Upper lobe of left lung (tissue), 6 donors: ENCODE measurements around the gene JAM3. TPM values are rescaled to one million over a fixed set of nuclear protein-coding genes. Genes with fewer than 3 reads are reported as not detected.

Source experiments
- ATAC-seq, 2 donors: fragments of 200-7000 bp; cut with Tn5 transposase; one replicate each; pipeline ENCODE4 v1.9.1; 2022; ENCODE audit warnings: mild to moderate bottlenecking in 2 of 2, moderate library complexity in 2 of 2; ENCODE audit not compliant: low FRiP score in 2 of 2
- DNase-seq, 2 donors: peaks; one replicate each; pipeline ENCODE4 v3.0.0-alpha.2; 2019 to 2020
- H3K27ac ChIP-seq, 4 donors: fragments of 200-600 bp; sonication (generic); one replicate each; pipeline ENCODE4 v1.5.1; 2016 to 2019
- H3K27me3 ChIP-seq, 4 donors: fragments of 200-600 bp; sonication (generic); one replicate each; pipeline ENCODE4 v1.5.1; 2017 to 2019
- H3K36me3 ChIP-seq, 4 donors: fragments of 200-600 bp; sonication (generic); one replicate each; pipeline ENCODE4 v1.5.1; 2016 to 2019
- H3K4me1 ChIP-seq, 4 donors: fragments of 200-600 bp; sonication (generic); one replicate each; pipeline ENCODE4 v1.5.1; 2018 to 2019
- H3K4me3 ChIP-seq, 4 donors: fragments of 200-600 bp; sonication (generic); one replicate each; pipeline ENCODE4 v1.5.1; 2017 to 2019; ENCODE audit warnings: mild to moderate bottlenecking in 2 of 4, moderate library complexity in 1 of 4
- H3K9me3 ChIP-seq, 4 donors: fragments of 200-600 bp; sonication (generic); one replicate each; pipeline ENCODE4 v1.5.1; 2018 to 2019
- CTCF ChIP-seq, 6 experiments: fragments of 450-650 bp in 4 of 6; fragments of 200-600 bp in 2 of 6; sonication (generic) in 2 of 6; IDR thresholded peaks; one replicate each; pipeline ENCODE4 v1.5.1; 2016 to 2019; ENCODE audit warnings: antibody characterized with exemption in 6 of 6
- EP300 ChIP-seq, 4 donors: sonication (generic); formaldehyde crosslinking; IDR thresholded peaks; one replicate each; pipeline ENCODE4 v1.5.1; 2017; ENCODE audit warnings: antibody characterized with exemption in 4 of 4, control low read depth in 2 of 4
- POLR2A ChIP-seq, 4 donors: fragments of 450-650 bp; IDR thresholded peaks; one replicate each; pipeline ENCODE4 v1.5.1; 2016 to 2017; ENCODE audit warnings: antibody characterized with exemption in 4 of 4, mild to moderate bottlenecking in 2 of 4
- POLR2AphosphoS5 ChIP-seq, 2 donors: sonication (generic); formaldehyde crosslinking; IDR thresholded peaks; one replicate each; pipeline ENCODE4 v1.5.1; 2017; ENCODE audit warnings: antibody characterized with exemption in 2 of 2
- WGBS, 2 donors: methylation state at CpG; one replicate each; pipeline ENCODE4 v1.1.5; 2017 to 2018; 5-methylcytosine and 5-hydroxymethylcytosine counted together
- total RNA-seq, 6 donors: library from RNA; depleted of rRNA in 4 of 6; stranded (reverse); fragments of >200 nt in 4 of 6; gene quantifications; one replicate each; pipeline versions ENCODE4 v1.1.0 to v1.2.1, GENCODE V29; 2016 to 2021
- donor health status: DM: no; HTN: no; CAD: no; lungs with moderate emphysema.
- donor health status: DM: no; HTN: yes; CAD: no; lungs with severe emphysema.

JAM3 gene
- total RNA-seq, 6 donors from 2014 or later: 8.4 to 36.6 (median 18.6) TPM

DNA sequence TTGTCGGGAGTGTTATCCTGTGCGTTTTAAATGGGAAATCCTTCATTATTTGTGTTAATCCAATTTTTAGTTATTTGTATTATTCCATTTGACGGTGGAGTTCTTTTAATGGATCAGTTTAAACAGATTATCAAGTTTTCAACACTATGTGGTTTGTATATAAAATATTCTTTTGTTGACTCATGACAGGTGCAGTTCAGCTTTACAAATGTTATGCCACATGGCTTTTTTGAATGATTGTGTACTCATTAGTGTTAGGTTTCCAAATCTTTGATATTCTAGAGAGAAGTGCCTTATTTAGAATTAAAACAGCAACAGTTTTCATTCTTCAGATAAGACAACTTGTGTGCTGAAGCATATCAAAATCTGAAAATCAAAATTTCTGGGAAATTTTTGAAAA lies 2.4 kb downstream of the JAM3 start:
- TF ChIP-seq POLR2A (IDR thresholded peaks at IDR 0.05) (no peak), CTCF (IDR thresholded peaks at IDR 0.05) (no peak), EP300 (IDR thresholded peaks at IDR 0.05) (no peak), POLR2AphosphoS5 (IDR thresholded peaks at IDR 0.05) (no peak)
- WGBS, 2 donors: 69 to 75% methylated on average over 3 of the region's 3 CpGs
- no peak overlapping the region for H3K27ac ChIP-seq
- peaks cover 0 to 21% (median 3%) of the 10 kb centered on the region in 4 donors for H3K4me1 ChIP-seq
- H3K9me3 ChIP-seq: no peaks in the 10 kb centered on the region
- no peaks in the 10 kb centered on the region for H3K36me3 ChIP-seq
- ATAC-seq (no peak), DNase-seq (no peak)
- no peak overlapping the region for H3K4me3 ChIP-seq
- peaks cover 0 to 11% (median 4%) of the 10 kb centered on the region in 4 donors for H3K27me3 ChIP-seq

GRCh38 chr11:134071766-134072402 lies 3.0 kb downstream of the JAM3 start:
- Histone ChIP-seq H3K9me3 (no peaks in the 10 kb centered on the region), H3K27ac (peak overlapping the region in 2 of 4 donors; percentile 16 to 23), H3K4me3 (no peak overlapping the region), H3K27me3 (peaks cover 0 to 11% (median 4%) of the 10 kb centered on the region in 4 donors), H3K36me3 (no peaks in the 10 kb centered on the region), H3K4me1 (peaks cover 0 to 21% (median 3%) of the 10 kb centered on the region in 4 donors)
- DNase-seq (no peak), ATAC-seq (no peak)
- TF ChIP-seq EP300 (IDR thresholded peaks at IDR 0.05) (no peak), POLR2AphosphoS5 (IDR thresholded peaks at IDR 0.05) (no peak), CTCF (IDR thresholded peaks at IDR 0.05) (no peak), POLR2A (IDR thresholded peaks at IDR 0.05) (no peak)
- WGBS, 2 donors: 88 to 95% methylated on average over 3 of the region's 3 CpGs

- ATAC-seq: no peak
- Histone ChIP-seq H3K27ac (peak overlapping the region in 2 of 4 donors; percentile 16 to 23), H3K4me1 (peaks cover 0 to 21% (median 3%) of the 10 kb centered on the region in 4 donors), H3K4me3 (no peak overlapping the region), H3K9me3 (no peaks in the 10 kb centered on the region), H3K36me3 (no peaks in the 10 kb centered on the region), H3K27me3 (peaks cover 0 to 8% (median 4%) of the 10 kb centered on the region in 4 donors)
- DNase-seq: no peak
- TF ChIP-seq EP300 (IDR thresholded peaks at IDR 0.05) (no peak), POLR2A (IDR thresholded peaks at IDR 0.05) (no peak), CTCF (IDR thresholded peaks at IDR 0.05) (no peak), POLR2AphosphoS5 (IDR thresholded peaks at IDR 0.05) (no peak)
- 73 to 76% methylated on average over 4 of the region's 4 CpGs for WGBS, 2 donors
Measured at GRCh38 chr11:134072844-134073243, 4.0 kb downstream of the JAM3 start.

DNA sequence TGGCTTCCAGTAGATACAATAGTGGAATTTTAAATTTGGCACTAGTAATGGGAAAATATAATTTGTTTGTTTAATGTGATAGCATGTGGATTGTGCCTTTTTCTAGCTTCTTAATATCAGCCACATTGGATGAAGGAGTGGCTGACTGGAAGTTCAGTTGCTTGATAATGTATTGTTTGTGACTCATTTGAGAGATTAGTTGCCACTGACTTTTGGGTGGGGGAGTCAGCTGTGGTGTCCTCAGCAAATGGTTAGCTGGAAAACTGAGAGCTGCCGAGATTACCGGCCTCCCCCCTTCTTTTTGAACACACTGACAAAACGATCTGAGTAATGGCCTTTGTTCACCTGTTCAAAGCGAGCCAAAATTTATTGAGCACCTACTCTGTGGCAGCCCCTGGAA lies 5.5 kb downstream of the JAM3 start:
- DNase-seq (no peak), ATAC-seq (peak in 1 of 2 donors; percentile 50)
- peaks cover 0 to 4% (median under 1%) of the 10 kb centered on the region in 4 donors for H3K27me3 ChIP-seq
- H3K36me3 ChIP-seq: no peaks in the 10 kb centered on the region
- no peak overlapping the region for H3K4me3 ChIP-seq
- peak overlapping the region in 2 of 4 donors; percentile 4 to 43 for H3K27ac ChIP-seq
- TF ChIP-seq POLR2AphosphoS5 (IDR thresholded peaks at IDR 0.05) (no peak), CTCF (IDR thresholded peaks at IDR 0.05) (no peak), EP300 (IDR thresholded peaks at IDR 0.05) (no peak), POLR2A (IDR thresholded peaks at IDR 0.05) (no peak)
- 62 to 76% methylated on average over 4 of the region's 4 CpGs for WGBS, 2 donors
- no peaks in the 10 kb centered on the region for H3K9me3 ChIP-seq
- peaks cover 0 to 12% (median 3%) of the 10 kb centered on the region in 4 donors for H3K4me1 ChIP-seq

DNA sequence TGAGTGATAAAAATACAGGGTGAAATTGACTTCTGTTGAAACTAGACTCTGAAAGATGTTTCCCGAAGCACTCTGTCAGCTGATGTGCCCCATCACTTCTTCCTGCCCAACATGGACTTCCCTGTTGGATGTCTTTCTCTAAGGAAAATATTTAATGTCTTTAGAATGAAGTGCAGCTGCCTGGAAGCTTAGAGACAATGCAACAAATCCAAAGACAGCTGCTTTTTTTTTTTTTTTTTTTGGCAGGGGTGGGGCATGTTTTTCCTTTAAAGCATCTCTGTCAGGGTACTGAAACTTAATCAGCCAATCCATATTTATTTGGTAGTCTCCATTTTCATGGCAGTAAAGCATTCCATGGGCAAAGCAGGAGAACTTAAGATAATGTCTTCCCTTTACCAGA lies 5.9 kb downstream of the JAM3 start:
- H3K4me1 ChIP-seq: peaks cover 0 to 8% (median 3%) of the 10 kb centered on the region in 4 donors
- H3K9me3 ChIP-seq: no peaks in the 10 kb centered on the region
- H3K27ac ChIP-seq: peak overlapping the region in 2 of 4 donors; percentile 4 to 43
- no peak for ATAC-seq
- peaks cover 0 to under 1% (median 0%) of the 10 kb centered on the region in 4 donors for H3K27me3 ChIP-seq
- no peak for DNase-seq
- H3K4me3 ChIP-seq: no peak overlapping the region
- TF ChIP-seq CTCF (IDR thresholded peaks at IDR 0.05) (no peak), POLR2AphosphoS5 (IDR thresholded peaks at IDR 0.05) (no peak), EP300 (IDR thresholded peaks at IDR 0.05) (no peak), POLR2A (IDR thresholded peaks at IDR 0.05) (no peak)
- WGBS, 2 donors: 35 to 42% methylated on average over 1 of the region's 1 CpG
- no peaks in the 10 kb centered on the region for H3K36me3 ChIP-seq
